GM19395 (cell line): ENCODE measurements around the gene IBSP.

Source experiments
- ATAC-seq: cut with Tn5 transposase; IDR thresholded peaks from one replicate; pipeline ENCODE4 v1.9.1; 2021; ENCODE audit warnings: mild to moderate bottlenecking, moderate library complexity; ENCODE audit not compliant: unreplicated experiment

IBSP gene

GRCh38 chr4:87799301-87800113, at the start of gene IBSP:
IBSP (plus strand) TSS chr4:87799554; CDS start chr4:87802362, 2,808 bp downstream.
- ATAC-seq = no peak

- no peak for ATAC-seq
These were observed 49.5 kb upstream of the IBSP start for GRCh38 chr4:87749883-87750282.

GRCh38 chr4:87758270-87758669, 41.1 kb upstream of the IBSP start:
- ATAC-seq = no peak

GRCh38 chr4:87762311-87762710, 37.0 kb upstream of the IBSP start:
- no peak for ATAC-seq

GRCh38 chr4:87781569-87781968, 17.8 kb upstream of the IBSP start:
- no peak for ATAC-seq

- no peak for ATAC-seq
These were observed 15.6 kb upstream of the IBSP start for GRCh38 chr4:87783781-87784180.

- no peak for ATAC-seq
These were observed 13.4 kb upstream of the IBSP start for GRCh38 chr4:87785731-87786509.

GRCh38 chr4:87802858-87803257, 3.5 kb downstream of the IBSP start:
- no peak for ATAC-seq

- no peak for ATAC-seq
These were observed 4.1 kb downstream of the IBSP start for GRCh38 chr4:87803421-87803820.

GRCh38 chr4:87804871-87805270, 5.5 kb downstream of the IBSP start:
- no peak for ATAC-seq

- no peak for ATAC-seq
These were observed 6.6 kb downstream of the IBSP start for GRCh38 chr4:87805971-87806370.

- no peak for ATAC-seq
These were observed 7.2 kb downstream of the IBSP start for GRCh38 chr4:87806520-87806919.

- no peak for ATAC-seq
These were observed 8.0 kb downstream of the IBSP start for GRCh38 chr4:87807402-87807801.

GRCh38 chr4:87811977-87812376, 12.6 kb downstream of the IBSP start:
- ATAC-seq = no peak

GRCh38 chr4:87819281-87819919, 20.0 kb downstream of the IBSP start:
- ATAC-seq = no peak

GRCh38 chr4:87823200-87823599, 23.8 kb downstream of the IBSP start:
- no peak for ATAC-seq

- ATAC-seq = no peak
These were observed 24.4 kb downstream of the IBSP start for GRCh38 chr4:87823724-87824123.

- no peak for ATAC-seq
These were observed 25.0 kb downstream of the IBSP start for GRCh38 chr4:87824352-87824751.

- no peak for ATAC-seq
These were observed 33.3 kb downstream of the IBSP start, which contains the start of gene MEPE for GRCh38 chr4:87832669-87833068. MEPE (plus strand) TSS chr4:87832969; CDS start chr4:87834715, 1,746 bp downstream.

- ATAC-seq = no peak
These were observed 35.0 kb downstream of the IBSP start for GRCh38 chr4:87834401-87834800.

GRCh38 chr4:87835197-87835596, 35.8 kb downstream of the IBSP start:
- ATAC-seq = no peak

- no peak for ATAC-seq
These were observed 36.4 kb downstream of the IBSP start for GRCh38 chr4:87835743-87836142.
